GM23338 (cell line): ENCODE data around the gene HRH3. TPM values are rescaled to one million over a fixed set of nuclear protein-coding genes. Genes with fewer than 3 reads are reported as not detected.
A peak's percentile ranks its signal among the peaks of the same experiment; 100 is the strongest.

ENCODE experiments used
- ATAC-seq: fragments of 200-7000 bp; cut with Tn5 transposase; 3 replicates; pipeline ENCODE4 v1.9.1; 2020
- DNase-seq: peaks from one replicate; pipeline ENCODE4 v3.0.0-alpha.2; 2015; ENCODE audit warnings: low spot score
- H2AFZ ChIP-seq: fragments of 200-600 bp; sonication (generic); 2 replicates; pipeline ENCODE4 v1.8.0; 2016; ENCODE audit warnings: antibody characterized with exemption, mild to moderate bottlenecking, moderate library complexity
- H3F3A ChIP-seq: fragments of 200-600 bp; sonication (generic); replicated peaks from 2 replicates; pipeline ENCODE4 v1.8.0; 2017; ENCODE audit warnings: antibody characterized with exemption, mixed run types, low read depth
- H3K27ac ChIP-seq: fragments of 200-600 bp; sonication (generic); 2 replicates; pipeline ENCODE4 v1.6.1; 2016; ENCODE audit warnings: low read depth
- H3K27me3 ChIP-seq: fragments of 200-600 bp; sonication (generic); 2 replicates; pipeline ENCODE4 v1.8.0; 2016; ENCODE audit warnings: mild to moderate bottlenecking, mixed run types, moderate library complexity; ENCODE audit not compliant: insufficient read depth
- H3K36me3 ChIP-seq: fragments of 200-600 bp; sonication (generic); 2 replicates; pipeline ENCODE4 v1.8.0; 2016; ENCODE audit warnings: mild to moderate bottlenecking; ENCODE audit not compliant: insufficient read depth
- H3K4me1 ChIP-seq: fragments of 200-600 bp; sonication (generic); 2 replicates; pipeline ENCODE4 v1.8.0; 2016; ENCODE audit warnings: mild to moderate bottlenecking, moderate library complexity; ENCODE audit not compliant: insufficient read depth
- H3K4me2 ChIP-seq: fragments of 200-600 bp; sonication (generic); 2 replicates; pipeline ENCODE4 v1.7.1; 2017; ENCODE audit warnings: mixed run types
- H3K4me3 ChIP-seq: fragments of 200-600 bp; sonication (generic); 2 replicates; pipeline ENCODE4 v1.6.1; 2016; ENCODE audit warnings: mixed run types
- H3K79me2 ChIP-seq: fragments of 200-600 bp; sonication (generic); replicated peaks from 2 replicates; pipeline ENCODE4 v1.8.0; 2017; ENCODE audit warnings: mild to moderate bottlenecking; ENCODE audit not compliant: insufficient read depth
- H3K9me2 ChIP-seq: fragments of 200-600 bp; sonication (generic); 2 replicates; pipeline ENCODE4 v1.8.0; 2017; ENCODE audit not compliant: insufficient read depth
- H4K20me1 ChIP-seq: fragments of 200-600 bp; sonication (generic); replicated peaks from 2 replicates; pipeline ENCODE4 v1.8.0; 2017; ENCODE audit warnings: mild to moderate bottlenecking; ENCODE audit not compliant: insufficient read depth
- H3K27ac Mint-ChIP-seq: 2 replicates; pipeline ENCODE4 v1.8.0; 2020; ENCODE audit warnings: inconsistent platforms, mild to moderate bottlenecking, moderate library complexity, mixed read lengths
- H3K27me3 Mint-ChIP-seq: 3 replicates; pipeline ENCODE4 v1.8.0; 2022; ENCODE audit warnings: low read depth, mild to moderate bottlenecking, moderate library complexity, mixed read lengths, inconsistent platforms; ENCODE audit not compliant: insufficient read depth, poor library complexity
- H3K36me3 Mint-ChIP-seq: 3 replicates; pipeline ENCODE4 v1.8.0; 2021; ENCODE audit warnings: low read depth, mild to moderate bottlenecking, inconsistent platforms, moderate library complexity, mixed read lengths
- H3K4me1 Mint-ChIP-seq: 3 replicates; pipeline ENCODE4 v1.8.0; 2020; ENCODE audit warnings: mild to moderate bottlenecking, inconsistent platforms, mixed read lengths
- H3K4me3 Mint-ChIP-seq: 3 replicates; pipeline ENCODE4 v1.8.0; 2021; ENCODE audit warnings: moderate library complexity, mild to moderate bottlenecking, inconsistent platforms, mixed read lengths
- H3K9me3 Mint-ChIP-seq: 3 replicates; pipeline ENCODE4 v1.8.0; 2020; ENCODE audit warnings: moderate library complexity, mild to moderate bottlenecking, inconsistent platforms, mixed read lengths
- CREB1 ChIP-seq: fragments of 250-450 bp; sonication (Bioruptor Pico); IDR thresholded peaks from 2 replicates; pipeline ENCODE4 v1.5.0; 2020; ENCODE audit warnings: low read depth, mild to moderate bottlenecking, moderate library complexity
- CTCF ChIP-seq, 2 experiments: fragments of 200-600 bp in 1 of 2; sonication (generic) in 1 of 2; conservative IDR thresholded peaks; 2 replicates each; pipeline versions ENCODE4 v1.5.1 to v1.6.1; 2016 to 2017; ENCODE audit warnings: antibody characterized with exemption in 2 of 2, low read depth in 2 of 2, mild to moderate bottlenecking in 2 of 2, moderate library complexity in 1 of 2
- ETS1 ChIP-seq: IDR thresholded peaks from 2 replicates; pipeline ENCODE4 v1.6.1; 2016; ENCODE audit warnings: antibody characterized with exemption
- JUNB ChIP-seq: IDR thresholded peaks from one replicate; pipeline ENCODE4 v1.6.1; 2016; ENCODE audit warnings: antibody characterized with exemption; ENCODE audit not compliant: unreplicated experiment
- NANOG ChIP-seq: IDR thresholded peaks from 2 replicates; pipeline ENCODE4 v1.6.1; 2016; ENCODE audit warnings: antibody characterized with exemption, borderline replicate concordance
- POLR2AphosphoS5 ChIP-seq: IDR thresholded peaks from 2 replicates; pipeline ENCODE4 v1.6.1; 2016; ENCODE audit warnings: antibody characterized with exemption, low read depth
- REST ChIP-seq: IDR thresholded peaks from one replicate; pipeline ENCODE4 v1.6.1; 2018; ENCODE audit warnings: antibody characterized with exemption; ENCODE audit not compliant: unreplicated experiment
- STAT1 ChIP-seq: IDR thresholded peaks from one replicate; pipeline ENCODE4 v1.6.1; 2016; ENCODE audit warnings: antibody characterized with exemption; ENCODE audit not compliant: unreplicated experiment
- ZNF114 ChIP-seq: fragments of 250-450 bp; sonication (Bioruptor Pico); IDR thresholded peaks from 2 replicates; pipeline ENCODE4 v1.5.0; 2020; ENCODE audit warnings: mild to moderate bottlenecking, moderate library complexity
- polyA plus RNA-seq: library from polyadenylated mRNA; unstranded; fragments of >200 nt; fragmentation: Nextera tagmentation; extraction: Ambion mirVana; gene quantifications from 2 replicates; pipeline ENCODE4 v1.2.1, GENCODE V29; 2016
- total RNA-seq: library from RNA; depleted of rRNA; stranded (reverse); fragments of >200 nt; shearing (Covaris generic); gene quantifications from 2 replicates; pipeline ENCODE4 v1.2.3, GENCODE V29; 2014

Gene HRH3
- total and polyA plus RNA-seq, 2 experiments from 2014 or later, result 1.5 to 5.2 TPM

GRCh38 chr20:62253398-62253797, 33.3 kb upstream of the HRH3 start:
- H3K4me1 ChIP-seq, result no peaks in the 10 kb centered on the region
- Mint-ChIP-seq H3K27ac (no peak overlapping the region; the same call in 1 of the 2 replicates), H3K9me3 (no peaks in the 10 kb centered on the region; the same call in 2 of the 3 replicates), H3K4me3 (no peak overlapping the region), H3K36me3 (peaks cover 4% of the 10 kb centered on the region; the same call in 2 of the 3 replicates), H3K27me3 (peaks cover 12% of the 10 kb centered on the region), H3K4me1 (peaks cover 10% of the 10 kb centered on the region)
- H3K27ac ChIP-seq, result 0 out of 2 replicates have a peak overlapping the region, but pooled peaks have one; percentile 66
- TF ChIP-seq JUNB (no peak), REST (no peak), NANOG (no peak), ZNF114 (CRISPR knock-in tag) (no peak), ETS1 (no peak), POLR2AphosphoS5 (no peak), CTCF (conservative IDR thresholded peaks at IDR 0.05; ENCODE audit: low read depth in 2 of 2) (no peak), CREB1 (CRISPR knock-in tag) (no peak), STAT1 (no peak)
- H3K36me3 ChIP-seq, result no peaks in the 10 kb centered on the region
- no peak overlapping the region for H3K4me3 ChIP-seq
- peaks cover 72% of the 10 kb centered on the region for H3K79me2 ChIP-seq
- H2AFZ ChIP-seq, result no peak overlapping the region
- H3F3A ChIP-seq, result 0 out of 2 replicates have a peak, but pooled peaks cover 9% of the 10 kb centered on the region
- no peaks in the 10 kb centered on the region for H3K9me2 ChIP-seq
- ATAC-seq, result no peak
- no peaks in the 10 kb centered on the region for H3K27me3 ChIP-seq
- H4K20me1 ChIP-seq, result peaks cover 16% of the 10 kb centered on the region
- no peak for DNase-seq
- no peak overlapping the region for H3K4me2 ChIP-seq
